Neural progenitor cell (in vitro differentiated cells): ENCODE results near the gene NFATC2. TPM values are rescaled to one million over a fixed set of nuclear protein-coding genes. Genes with fewer than 3 reads are reported as not detected.

Source experiments
- DNase-seq: peaks from one replicate; pipeline ENCODE4 v3.0.0-alpha.2; 2016; ENCODE audit warnings: low spot score
- H2AFZ ChIP-seq: fragments of 200-600 bp; sonication (generic); replicated peaks from 2 replicates; pipeline ENCODE4 v1.6.1; 2016; ENCODE audit warnings: antibody characterized with exemption
- H3F3A ChIP-seq: fragments of 200-600 bp; sonication (generic); 2 replicates; pipeline ENCODE4 v1.6.1; 2016; ENCODE audit warnings: antibody characterized with exemption, low read depth
- H3K27ac ChIP-seq: fragments of 200-600 bp; sonication (generic); 2 replicates; pipeline ENCODE4 v1.5.1; 2016; ENCODE audit warnings: mild to moderate bottlenecking
- H3K27me3 ChIP-seq: fragments of 200-600 bp; sonication (generic); 2 replicates; pipeline ENCODE4 v1.6.1; 2016; ENCODE audit warnings: mild to moderate bottlenecking, moderate library complexity
- H3K36me3 ChIP-seq: fragments of 200-600 bp; sonication (generic); 2 replicates; pipeline ENCODE4 v1.5.1; 2016
- H3K4me1 ChIP-seq: fragments of 200-600 bp; sonication (generic); 2 replicates; pipeline ENCODE4 v1.6.1; 2016; ENCODE audit warnings: mixed run types
- H3K4me2 ChIP-seq: fragments of 200-600 bp; sonication (generic); 2 replicates; pipeline ENCODE4 v1.6.1; 2016
- H3K4me3 ChIP-seq: fragments of 200-600 bp; sonication (generic); 2 replicates; pipeline ENCODE4 v1.5.1; 2016
- H3K79me2 ChIP-seq: fragments of 200-600 bp; sonication (generic); 2 replicates; pipeline ENCODE4 v1.6.1; 2016; ENCODE audit warnings: low read depth
- H3K9ac ChIP-seq: fragments of 200-600 bp; sonication (generic); 2 replicates; pipeline ENCODE4 v1.6.1; 2016
- H3K9me3 ChIP-seq: fragments of 200-600 bp; sonication (generic); 2 replicates; pipeline ENCODE4 v1.5.1; 2016; ENCODE audit warnings: low read depth
- H4K20me1 ChIP-seq: fragments of 200-600 bp; sonication (generic); 2 replicates; pipeline ENCODE4 v1.6.1; 2016; ENCODE audit warnings: low read depth
- H3K27ac Mint-ChIP-seq: 3 replicates; pipeline ENCODE4 v1.8.0; 2021; ENCODE audit warnings: mixed read lengths
- H3K27me3 Mint-ChIP-seq: 2 replicates; pipeline ENCODE4 v1.8.0; 2022; ENCODE audit warnings: low read depth, mild to moderate bottlenecking, inconsistent platforms, moderate library complexity, mixed read lengths; ENCODE audit not compliant: insufficient read depth
- H3K36me3 Mint-ChIP-seq: 3 replicates; pipeline ENCODE4 v1.8.0; 2021; ENCODE audit warnings: mixed read lengths
- H3K4me1 Mint-ChIP-seq: 3 replicates; pipeline ENCODE4 v1.8.0; 2021; ENCODE audit warnings: mixed read lengths
- H3K4me3 Mint-ChIP-seq: 3 replicates; pipeline ENCODE4 v1.8.0; 2021; ENCODE audit warnings: mild to moderate bottlenecking, moderate library complexity, mixed read lengths
- H3K9me3 Mint-ChIP-seq: 3 replicates; pipeline ENCODE4 v1.8.0; 2020; ENCODE audit warnings: mixed read lengths
- EZH2 ChIP-seq: fragments of 200-600 bp; sonication (generic); IDR thresholded peaks from 2 replicates; pipeline ENCODE4 v1.6.1; 2017; ENCODE audit warnings: antibody characterized with exemption, mild to moderate bottlenecking, moderate library complexity
- EZH2phosphoT487 ChIP-seq: fragments of 200-600 bp; sonication (generic); IDR thresholded peaks from 2 replicates; pipeline ENCODE4 v1.6.1; 2017; ENCODE audit warnings: antibody characterized with exemption
- total RNA-seq: library from RNA; depleted of rRNA; stranded (reverse); fragments of >200 nt; gene quantifications from 2 replicates; pipeline ENCODE4 v1.2.3, GENCODE V29; 2015; ENCODE audit warnings: low replicate concordance
- TF ChIP-seq, protein P1 (sequence below): fragments of 200-600 bp; sonication (generic); IDR thresholded peaks from 2 replicates; pipeline ENCODE4 v1.5.1; 2017; ENCODE audit warnings: antibody characterized with exemption, mild to moderate bottlenecking

The NFATC2 gene
- total RNA-seq, 1 donor from 2014 or later = 0.19 TPM

GRCh38 chr20:51528263-51529027 is 14.1 kb downstream of the NFATC2 start:
- Mint-ChIP-seq H3K4me3 (no peak overlapping the region), H3K27me3 (peaks cover 8% of the 10 kb centered on the region), H3K4me1 (peaks cover 53% of the 10 kb centered on the region), H3K36me3 (no peaks in the 10 kb centered on the region), H3K27ac (no peak overlapping the region), H3K9me3 (peaks cover 4% of the 10 kb centered on the region)
- TF ChIP-seq EZH2 (no peak), EZH2phosphoT487 (no peak)
- TF ChIP-seq, protein P1, sequence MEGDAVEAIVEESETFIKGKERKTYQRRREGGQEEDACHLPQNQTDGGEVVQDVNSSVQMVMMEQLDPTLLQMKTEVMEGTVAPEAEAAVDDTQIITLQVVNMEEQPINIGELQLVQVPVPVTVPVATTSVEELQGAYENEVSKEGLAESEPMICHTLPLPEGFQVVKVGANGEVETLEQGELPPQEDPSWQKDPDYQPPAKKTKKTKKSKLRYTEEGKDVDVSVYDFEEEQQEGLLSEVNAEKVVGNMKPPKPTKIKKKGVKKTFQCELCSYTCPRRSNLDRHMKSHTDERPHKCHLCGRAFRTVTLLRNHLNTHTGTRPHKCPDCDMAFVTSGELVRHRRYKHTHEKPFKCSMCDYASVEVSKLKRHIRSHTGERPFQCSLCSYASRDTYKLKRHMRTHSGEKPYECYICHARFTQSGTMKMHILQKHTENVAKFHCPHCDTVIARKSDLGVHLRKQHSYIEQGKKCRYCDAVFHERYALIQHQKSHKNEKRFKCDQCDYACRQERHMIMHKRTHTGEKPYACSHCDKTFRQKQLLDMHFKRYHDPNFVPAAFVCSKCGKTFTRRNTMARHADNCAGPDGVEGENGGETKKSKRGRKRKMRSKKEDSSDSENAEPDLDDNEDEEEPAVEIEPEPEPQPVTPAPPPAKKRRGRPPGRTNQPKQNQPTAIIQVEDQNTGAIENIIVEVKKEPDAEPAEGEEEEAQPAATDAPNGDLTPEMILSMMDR = no peak
- no peaks in the 10 kb centered on the region for H3F3A ChIP-seq
- no peak overlapping the region for H3K27ac ChIP-seq
- H3K4me3 ChIP-seq = no peak overlapping the region
- H3K9me3 ChIP-seq = no peaks in the 10 kb centered on the region
- H3K4me2 ChIP-seq = no peak overlapping the region
- no peak overlapping the region for H3K9ac ChIP-seq
- no peaks in the 10 kb centered on the region for H3K4me1 ChIP-seq
- DNase-seq = no peak
- H2AFZ ChIP-seq = no peak overlapping the region
- no peaks in the 10 kb centered on the region for H4K20me1 ChIP-seq
- H3K79me2 ChIP-seq = no peaks in the 10 kb centered on the region
- H3K36me3 ChIP-seq = no peaks in the 10 kb centered on the region
- H3K27me3 ChIP-seq = no peaks in the 10 kb centered on the region

DNA sequence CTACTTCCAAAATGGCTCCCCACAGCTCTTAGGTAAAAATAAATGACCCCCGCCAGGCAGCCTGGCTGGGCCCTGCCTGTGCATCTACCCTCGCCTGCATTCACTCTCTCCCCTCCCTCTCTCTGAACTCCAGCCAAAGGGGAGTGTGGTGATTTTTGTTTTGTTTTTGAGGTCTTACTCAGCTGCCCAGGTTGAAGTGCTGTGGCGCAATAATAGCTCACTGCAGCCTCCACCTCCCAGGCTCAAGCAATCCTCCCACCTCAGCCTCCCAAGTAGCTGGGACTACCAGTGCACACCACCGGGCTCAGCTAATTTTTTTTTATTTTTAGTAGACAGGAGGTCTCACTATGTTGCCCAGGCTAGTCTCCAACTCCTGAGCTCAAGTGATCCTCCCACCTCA is 15.8 kb downstream of the NFATC2 start:
- Mint-ChIP-seq H3K27ac (no peak overlapping the region), H3K9me3 (peaks cover 4% of the 10 kb centered on the region), H3K4me1 (peaks cover 43% of the 10 kb centered on the region), H3K36me3 (no peaks in the 10 kb centered on the region), H3K4me3 (no peak overlapping the region), H3K27me3 (peaks cover 6% of the 10 kb centered on the region)
- Histone ChIP-seq H4K20me1 (no peaks in the 10 kb centered on the region), H3K4me2 (no peak overlapping the region), H3K27ac (no peak overlapping the region), H3K4me1 (no peaks in the 10 kb centered on the region), H2AFZ (no peak overlapping the region), H3K36me3 (no peaks in the 10 kb centered on the region), H3K9me3 (no peaks in the 10 kb centered on the region), H3K4me3 (no peak overlapping the region), H3K9ac (no peak overlapping the region), H3F3A (no peaks in the 10 kb centered on the region), H3K27me3 (no peaks in the 10 kb centered on the region), H3K79me2 (no peaks in the 10 kb centered on the region)
- no peak for DNase-seq
- TF ChIP-seq EZH2phosphoT487 (no peak), EZH2 (no peak)
- TF ChIP-seq, protein P1 = no peak

DNA sequence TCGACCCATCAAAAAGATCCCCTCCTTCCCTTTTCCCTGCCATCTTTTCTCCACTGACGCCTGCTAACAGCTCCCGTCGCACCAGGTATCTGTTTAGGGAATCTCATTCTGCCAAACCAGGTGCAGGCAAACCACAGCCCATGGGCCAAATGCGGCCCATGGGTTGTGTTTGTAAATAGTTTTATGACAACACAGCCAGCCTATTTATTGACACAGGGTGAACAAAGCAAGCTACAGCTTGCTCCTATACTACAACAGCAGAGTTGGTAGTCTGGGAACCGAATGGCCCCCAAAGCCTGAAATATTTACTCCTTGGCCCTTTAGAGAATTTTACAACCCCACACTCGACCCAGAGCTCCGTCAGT is 16.4 kb downstream of the NFATC2 start:
- H4K20me1 ChIP-seq = no peaks in the 10 kb centered on the region
- peaks cover 6% of the 10 kb centered on the region for H3K27me3 Mint-ChIP-seq
- TF ChIP-seq, protein P1 = no peak
- TF ChIP-seq EZH2 (no peak), EZH2phosphoT487 (no peak)
- H3K4me3 ChIP-seq = no peak overlapping the region
- H3K27me3 ChIP-seq = no peaks in the 10 kb centered on the region
- H3K4me3 Mint-ChIP-seq = no peak overlapping the region
- no peak for DNase-seq
- no peak overlapping the region for H3K4me2 ChIP-seq
- H3K27ac Mint-ChIP-seq = peak overlapping the region; percentile 35
- no peak overlapping the region for H3K27ac ChIP-seq
- no peaks in the 10 kb centered on the region for H3K4me1 ChIP-seq
- no peaks in the 10 kb centered on the region for H3F3A ChIP-seq
- H3K9me3 Mint-ChIP-seq = peaks cover 4% of the 10 kb centered on the region
- H3K36me3 ChIP-seq = no peaks in the 10 kb centered on the region
- peaks cover 38% of the 10 kb centered on the region for H3K4me1 Mint-ChIP-seq
- no peaks in the 10 kb centered on the region for H3K9me3 ChIP-seq
- H3K79me2 ChIP-seq = no peaks in the 10 kb centered on the region
- no peaks in the 10 kb centered on the region for H3K36me3 Mint-ChIP-seq
- peak overlapping the region; percentile 77 for H2AFZ ChIP-seq
- H3K9ac ChIP-seq = no peak overlapping the region
